ENCODE measurements around the gene SYNJ2BP.

SYNJ2BP gene

DNA sequence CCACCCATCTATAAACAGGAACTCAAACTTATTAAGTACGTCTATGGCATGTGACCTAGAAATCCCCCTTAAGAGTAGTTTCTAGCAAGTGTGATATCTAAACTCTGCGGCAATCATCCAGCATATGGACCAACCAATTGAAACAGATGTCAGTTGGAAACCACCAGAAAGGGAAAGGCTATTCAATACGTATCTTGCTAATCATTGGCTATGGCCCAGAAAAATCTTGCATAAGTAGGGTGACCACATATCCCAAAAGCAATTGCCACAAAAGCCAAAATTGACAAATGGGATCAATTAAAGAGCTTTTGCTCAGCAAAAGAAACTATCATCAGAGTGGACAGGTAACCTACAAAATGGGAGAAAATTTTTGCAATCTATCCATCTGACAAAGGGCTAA is 24.2 kb downstream of the SYNJ2BP start:
- no peak for DNase-seq (ENCODE audit: low read depth in 1 of 2, low spot score in 1 of 2)

- no peak for DNase-seq (ENCODE audit: low read depth in 1 of 2, low spot score in 1 of 2)
Measured at GRCh38 chr14:70391493-70392391, 25.1 kb downstream of the SYNJ2BP start.

- DNase-seq (ENCODE audit: low read depth in 1 of 2, low spot score in 1 of 2), result no peak
Measured at GRCh38 chr14:70382536-70382935, 34.4 kb downstream of the SYNJ2BP start.

DNA sequence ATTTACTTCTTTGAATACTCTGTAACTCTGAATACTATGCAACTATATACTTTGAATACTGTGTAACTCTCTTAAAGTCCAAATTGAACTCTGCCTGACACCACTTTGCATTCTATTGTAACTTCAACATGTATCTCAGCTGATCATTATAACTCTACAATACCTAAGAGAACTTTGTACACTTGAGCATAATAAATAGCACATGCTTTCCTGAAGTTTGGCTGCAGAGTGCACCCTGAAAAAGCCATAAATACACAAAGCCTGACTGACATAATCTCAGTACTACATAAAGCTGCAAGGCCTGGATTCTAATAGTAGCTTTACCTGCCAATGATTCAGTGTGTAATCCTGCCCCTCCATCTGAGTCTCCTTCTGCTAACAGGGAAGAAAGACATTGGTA is 36.1 kb downstream of the SYNJ2BP start:
- DNase-seq (ENCODE audit: low read depth in 1 of 2, low spot score in 1 of 2), result no peak

GRCh38 chr14:70378696-70379095 is 38.2 kb downstream of the SYNJ2BP start:
- DNase-seq (ENCODE audit: low read depth in 1 of 2, low spot score in 1 of 2), result no peak
